Activated CD4-positive, alpha-beta T cell treated with anti-CD3 and anti-CD28 coated beads, Interleukin-2, amount 50 U/mL, for 1 hour (primary cell): Measurements from ENCODE around the gene IRS2.

Experiments used
- DNase-seq: peaks from one replicate; pipeline ENCODE4 v3.0.0-alpha.2; 2020

Gene IRS2

DNA sequence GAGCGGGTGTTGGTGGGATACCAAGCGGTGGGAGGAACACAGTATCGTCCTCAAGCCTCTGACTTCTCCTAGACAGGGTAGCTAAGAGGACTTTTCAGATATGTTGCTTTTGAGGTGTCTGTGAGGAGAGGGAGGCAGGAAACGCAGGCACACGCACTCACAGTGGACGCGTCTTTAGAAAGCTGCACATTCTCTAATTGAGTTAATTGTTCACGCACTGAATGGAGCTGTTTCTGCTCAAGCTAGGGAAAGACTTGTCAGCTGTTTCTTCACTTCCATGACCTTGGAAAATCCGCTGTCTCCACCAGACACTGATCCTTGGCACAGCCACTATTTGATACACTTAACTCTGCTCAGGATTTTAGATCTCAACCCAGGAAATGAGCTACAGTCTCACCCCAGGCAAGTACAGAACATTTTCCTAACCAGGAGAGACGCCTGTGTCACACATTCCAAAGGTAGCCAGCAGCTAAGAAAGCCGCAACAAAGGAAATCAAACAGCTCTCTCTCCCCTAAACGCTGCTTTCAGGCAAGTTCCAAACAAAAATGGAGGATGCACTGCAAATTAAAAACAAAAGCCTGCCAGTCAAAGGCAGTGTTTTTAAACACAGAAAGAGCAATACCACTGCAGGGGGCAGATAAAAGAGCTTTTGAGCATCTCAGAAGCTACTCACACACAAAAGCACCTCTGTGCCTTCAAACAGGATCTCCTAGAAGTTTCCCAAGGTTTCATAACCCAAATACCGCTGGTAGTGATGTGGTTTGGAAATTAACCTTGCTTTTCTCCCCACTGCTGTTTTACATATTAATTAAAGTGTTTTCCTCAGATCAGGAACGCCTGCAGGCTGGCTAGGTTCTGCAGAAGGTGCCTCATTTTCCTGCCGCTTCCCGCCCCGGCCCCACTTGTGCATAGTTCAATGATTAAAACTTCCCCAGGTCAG lies 57.3 kb downstream of the IRS2 start:
- no peak for DNase-seq

DNA sequence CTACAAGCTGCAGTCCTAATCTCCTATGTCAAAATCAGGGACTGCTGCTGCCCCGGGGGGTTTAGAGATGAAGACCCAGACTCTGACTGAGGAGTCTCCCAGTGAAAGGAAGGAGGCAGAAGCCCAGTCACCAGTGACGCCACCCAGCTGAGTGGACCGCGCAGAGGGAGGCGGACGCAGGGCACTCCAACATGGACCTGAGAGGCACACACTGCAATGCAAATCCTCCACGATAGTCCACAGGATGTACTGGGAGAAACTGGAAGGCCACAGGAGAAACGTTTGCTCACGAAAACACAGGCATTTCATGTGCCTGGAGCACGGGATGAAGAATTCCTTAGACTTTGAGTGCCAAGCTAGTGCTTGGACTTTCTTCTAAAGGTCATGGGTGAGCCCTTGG lies 58.3 kb downstream of the IRS2 start:
- DNase-seq, result no peak

DNA sequence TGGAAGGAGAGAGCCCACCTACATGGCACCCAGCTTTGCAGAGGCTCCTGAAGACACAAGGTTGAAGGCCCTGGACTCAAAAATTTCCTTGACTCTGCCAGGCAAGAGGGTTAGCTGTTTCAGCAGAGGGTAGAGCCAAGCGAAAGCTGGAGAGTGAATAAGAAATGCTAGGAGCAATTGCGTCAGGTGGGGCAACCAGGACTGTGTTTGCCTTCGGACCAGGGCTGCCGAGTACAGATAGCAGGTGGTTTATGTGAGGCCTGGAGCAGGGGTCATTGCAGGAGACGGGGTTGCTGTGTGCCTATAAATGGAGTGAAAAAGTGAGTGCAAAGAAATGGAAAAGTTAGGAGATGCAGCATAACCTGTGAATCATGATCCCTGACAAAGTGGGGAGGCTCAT lies 59.1 kb downstream of the IRS2 start:
- no peak for DNase-seq

DNA sequence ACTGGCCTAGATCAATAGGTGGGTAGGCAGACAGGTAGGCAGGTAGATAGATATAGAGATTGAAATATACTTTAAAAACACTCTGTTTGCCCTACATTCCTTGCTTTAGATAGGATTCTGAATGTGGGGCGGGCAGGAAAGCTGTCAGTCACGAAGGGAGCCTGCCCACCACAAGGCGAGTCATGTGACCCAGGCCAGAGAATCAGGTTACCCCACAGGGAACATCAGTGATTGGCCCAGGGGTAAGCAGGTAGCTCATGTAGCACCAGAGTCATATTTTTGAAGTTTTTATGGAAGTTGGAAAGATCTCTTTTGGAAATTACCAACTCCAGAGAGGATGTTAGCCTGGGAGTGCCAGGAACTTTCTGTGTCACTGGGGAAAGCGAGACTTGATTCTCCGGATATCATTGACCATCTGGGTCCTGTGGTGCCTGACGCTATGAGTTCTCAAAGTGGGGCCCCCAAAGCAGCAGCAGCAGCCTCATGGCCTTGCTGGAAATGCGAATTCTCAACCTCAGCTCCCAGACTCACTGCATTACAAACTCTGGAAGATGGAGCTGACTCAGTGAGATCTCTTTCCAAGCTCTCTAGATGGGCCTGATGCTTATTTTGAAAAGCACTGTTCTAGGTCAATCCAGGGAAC lies 60.3 kb downstream of the IRS2 start:
- no peak for DNase-seq

DNA sequence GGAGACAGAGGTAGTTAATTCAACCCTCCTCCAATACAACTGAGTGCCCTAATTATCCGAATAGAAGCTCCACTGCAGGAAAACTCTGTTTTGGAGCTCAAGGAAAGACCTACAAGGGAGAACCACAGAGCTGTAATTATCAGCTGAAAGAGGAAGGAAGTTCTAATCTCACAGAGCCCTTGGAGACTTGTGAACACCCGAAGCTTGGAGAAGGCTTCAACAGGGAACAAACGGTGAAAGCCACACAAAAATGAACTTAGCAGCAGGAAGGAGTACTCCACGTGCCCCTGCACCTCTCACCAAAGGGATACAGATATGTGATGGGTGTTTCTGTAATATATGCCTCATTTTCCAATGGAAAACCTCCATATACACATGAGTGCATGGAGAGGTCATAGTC lies 61.1 kb downstream of the IRS2 start:
- DNase-seq, result no peak

DNA sequence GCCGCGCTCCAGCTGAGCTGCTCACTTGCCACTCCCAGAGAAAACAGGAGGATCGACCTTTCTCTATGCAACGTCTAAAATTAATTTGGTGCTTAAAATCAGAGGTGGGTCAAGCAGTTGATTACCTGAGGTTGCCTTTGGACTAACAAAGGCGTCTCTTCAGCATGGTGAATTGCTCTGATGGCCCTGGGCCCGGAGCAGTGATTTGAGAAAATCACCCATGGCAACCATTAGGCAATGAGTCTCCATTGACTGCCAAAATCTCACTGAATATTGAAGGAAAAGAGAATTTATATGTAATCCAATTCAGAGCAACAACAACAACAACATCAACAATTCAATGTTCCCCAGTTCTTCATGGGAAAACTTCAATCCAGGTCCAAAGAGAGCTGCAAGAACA lies 61.8 kb downstream of the IRS2 start:
- DNase-seq, result no peak

DNA sequence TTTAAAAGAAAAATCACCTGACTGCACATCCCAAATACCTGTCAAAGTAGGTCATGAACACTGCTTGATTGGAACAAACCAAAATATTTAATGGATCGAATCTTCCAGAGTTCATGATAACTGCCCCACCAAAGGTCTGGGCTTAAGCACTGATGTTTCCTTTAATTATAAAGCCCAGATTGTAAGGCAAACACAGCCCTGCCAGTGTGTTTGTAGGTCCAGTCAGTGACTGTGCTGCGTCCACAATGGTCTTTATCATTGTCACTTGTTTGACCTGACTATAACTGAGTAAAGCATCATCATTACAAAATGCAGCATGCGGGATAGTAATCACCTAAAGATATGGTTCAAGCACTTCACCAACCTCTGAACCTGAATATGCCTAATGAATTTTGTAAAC lies 63.3 kb downstream of the IRS2 start:
- DNase-seq, result no peak

DNA sequence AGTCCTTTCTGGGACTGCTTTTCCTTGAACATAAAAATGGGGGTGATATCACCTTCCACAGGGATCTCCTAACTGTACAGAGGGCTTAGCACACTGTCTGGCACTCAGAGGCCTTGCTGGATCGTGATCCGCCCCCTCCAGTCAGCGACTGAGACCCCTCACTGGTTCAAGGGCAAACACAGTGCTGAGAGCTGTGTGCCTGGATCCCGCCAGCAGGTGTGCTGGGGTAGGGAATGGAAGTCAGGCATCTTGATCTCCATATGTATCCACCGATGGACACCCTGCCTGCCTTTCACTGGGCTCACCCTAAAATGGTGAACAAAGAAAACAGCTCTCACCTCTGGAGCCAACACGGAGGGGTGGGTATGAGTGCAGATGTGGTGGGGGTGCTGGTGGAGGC lies 64.3 kb downstream of the IRS2 start:
- DNase-seq, result no peak

DNA sequence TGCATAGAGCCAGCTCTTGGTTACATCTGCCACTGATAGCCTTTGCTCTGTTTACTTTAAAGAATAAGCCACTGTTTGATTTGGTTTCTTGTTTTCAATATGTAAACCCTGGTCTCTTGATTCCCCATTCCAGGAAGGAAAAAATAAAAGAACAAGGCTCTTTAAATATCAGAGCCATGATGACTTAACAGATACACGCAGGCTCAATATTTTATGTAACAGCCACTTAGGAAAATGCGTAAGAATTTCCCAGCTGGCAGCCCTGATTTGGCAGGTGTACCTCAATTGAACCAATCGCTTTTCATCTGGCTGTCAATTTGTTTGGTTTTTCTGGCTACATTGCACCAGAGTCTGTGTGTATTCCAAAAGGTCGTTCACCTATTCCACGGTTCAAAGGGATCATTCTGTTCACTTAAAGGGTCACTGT lies 65.6 kb downstream of the IRS2 start:
- DNase-seq, result no peak

DNA sequence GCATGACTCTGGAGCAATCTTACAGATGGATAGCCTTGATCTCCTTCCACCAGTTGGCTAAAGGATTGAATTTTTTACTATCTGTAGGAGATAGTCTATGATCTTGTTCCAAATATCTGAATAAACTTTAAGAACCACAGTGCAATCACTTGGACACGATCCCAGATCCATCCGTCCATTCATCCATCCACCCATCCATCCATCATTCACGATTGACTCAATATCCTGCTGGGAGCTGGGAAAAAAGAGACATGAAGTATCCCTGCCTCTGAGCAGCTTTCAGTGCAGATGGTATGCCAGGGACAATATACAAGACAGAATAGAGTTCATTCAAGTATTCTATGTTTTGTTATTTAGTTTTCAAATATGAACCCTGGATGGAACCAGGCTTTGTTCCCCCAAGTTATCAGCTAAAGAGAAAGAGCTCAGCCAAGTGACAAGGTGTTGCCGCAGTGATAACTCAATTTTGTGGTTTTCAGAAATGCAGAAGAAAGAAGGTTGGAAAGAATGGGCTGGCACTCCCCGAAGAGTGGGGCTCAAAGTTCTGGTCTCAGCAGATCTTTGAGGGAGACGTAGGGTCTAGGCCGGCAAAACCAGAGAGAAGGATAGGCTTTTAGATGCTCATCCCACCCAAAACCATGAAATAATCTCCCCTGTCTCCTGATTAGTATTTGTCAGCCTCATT lies 66.3 kb downstream of the IRS2 start:
- no peak for DNase-seq

DNA sequence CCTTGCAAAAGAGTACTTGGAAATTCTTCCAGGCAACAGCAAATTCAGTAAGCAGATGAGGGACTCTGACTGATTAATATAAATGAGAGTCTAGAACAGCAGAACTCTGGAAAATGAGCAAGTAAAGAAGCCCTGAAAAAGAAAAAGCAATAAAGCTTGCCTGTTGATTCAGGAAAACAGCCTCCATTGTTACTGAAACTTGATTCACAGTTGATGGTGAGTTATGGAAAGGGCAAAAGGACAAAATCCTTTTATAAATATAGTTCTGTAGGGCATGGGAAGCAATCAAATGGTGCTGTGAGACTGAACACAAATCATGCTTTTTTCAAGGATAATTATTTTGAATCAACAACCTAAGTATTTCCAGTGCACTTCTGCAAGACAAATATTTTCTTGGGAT lies 67.7 kb downstream of the IRS2 start:
- no peak for DNase-seq

DNA sequence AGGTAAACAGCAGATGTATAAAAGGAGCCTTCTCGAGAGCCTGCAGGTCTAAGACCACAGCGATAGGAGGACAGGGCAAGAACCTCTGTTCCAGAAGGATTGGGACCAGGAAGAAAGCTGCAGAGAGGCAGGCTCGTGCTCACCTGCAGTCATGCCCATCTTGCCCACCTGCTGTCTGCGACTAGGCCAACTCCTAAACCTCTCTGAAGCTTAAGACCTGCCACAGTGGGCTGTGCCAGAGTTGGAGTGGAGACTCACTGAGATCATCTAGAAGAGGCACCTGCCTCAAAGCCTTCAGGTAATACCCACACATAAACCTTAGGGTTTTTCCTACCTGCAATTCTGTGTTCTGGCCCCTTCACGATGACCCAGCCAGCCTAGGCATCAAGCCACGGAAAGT lies 68.7 kb downstream of the IRS2 start:
- DNase-seq, result no peak

DNA sequence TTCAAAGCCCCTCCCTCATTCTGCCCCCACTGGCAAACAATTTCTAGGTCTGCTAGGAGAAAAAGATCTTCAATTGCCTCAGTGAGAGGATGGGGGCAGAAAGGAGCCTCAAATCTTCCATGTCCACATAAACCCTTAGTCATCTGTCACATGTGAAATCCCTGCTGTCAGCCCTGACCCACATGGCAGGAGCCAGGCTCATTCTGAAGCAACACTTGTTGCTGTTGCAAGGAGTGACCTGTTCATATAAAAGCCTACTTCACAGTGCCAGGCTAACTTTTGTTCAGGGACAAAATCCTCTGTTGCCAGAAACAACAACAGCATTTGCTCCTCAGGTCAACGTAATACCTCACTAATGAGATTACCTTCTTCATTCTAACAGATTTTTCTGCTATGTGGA lies 70.5 kb downstream of the IRS2 start:
- DNase-seq, result no peak

DNA sequence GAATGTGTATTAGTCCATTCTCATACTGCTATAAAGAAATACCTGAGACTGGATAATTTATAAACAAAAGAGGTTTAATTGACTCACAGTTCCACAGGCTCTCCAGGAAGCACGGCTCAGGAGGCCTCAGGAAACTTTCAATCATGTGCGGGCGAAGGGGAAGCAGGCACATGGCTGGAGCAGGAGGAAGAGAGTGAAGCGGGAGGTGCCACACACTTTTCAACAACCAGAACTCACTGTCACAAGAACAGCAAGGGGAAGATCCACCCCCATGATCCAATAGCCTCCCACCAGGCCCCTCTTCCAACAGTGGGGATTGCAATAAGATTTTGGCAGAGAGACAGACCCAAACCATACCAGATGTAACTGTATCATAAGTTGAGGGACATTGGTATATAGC lies 72.7 kb downstream of the IRS2 start:
- no peak for DNase-seq

DNA sequence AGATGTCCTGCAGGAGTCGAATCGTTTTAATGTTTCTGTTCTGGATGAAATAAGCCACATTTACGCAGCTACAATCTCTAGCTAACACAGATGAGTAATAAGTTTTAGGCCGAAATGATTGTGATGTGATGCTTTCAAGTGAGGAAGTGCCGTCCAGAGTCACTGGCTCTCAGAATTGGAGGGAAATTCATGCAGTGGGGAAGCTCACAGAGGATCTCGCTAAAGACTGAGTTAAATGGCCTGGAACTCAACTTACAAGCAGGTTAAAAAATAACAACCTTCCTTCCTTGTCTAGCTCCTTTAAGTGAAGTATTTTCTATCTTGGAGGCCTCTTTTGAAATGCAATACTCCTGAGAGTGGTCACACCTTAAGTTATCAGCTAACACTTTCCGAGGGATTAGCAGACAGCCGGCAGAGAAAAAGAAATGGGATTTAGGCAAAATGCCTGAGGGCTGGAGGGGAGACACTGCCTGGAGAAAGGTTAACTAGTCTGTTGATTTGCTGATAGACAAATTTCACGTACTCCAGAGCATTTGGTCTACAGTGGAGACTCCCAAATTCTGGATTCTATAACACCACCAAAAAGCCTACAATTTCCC lies 74.2 kb downstream of the IRS2 start:
- DNase-seq, result no peak

DNA sequence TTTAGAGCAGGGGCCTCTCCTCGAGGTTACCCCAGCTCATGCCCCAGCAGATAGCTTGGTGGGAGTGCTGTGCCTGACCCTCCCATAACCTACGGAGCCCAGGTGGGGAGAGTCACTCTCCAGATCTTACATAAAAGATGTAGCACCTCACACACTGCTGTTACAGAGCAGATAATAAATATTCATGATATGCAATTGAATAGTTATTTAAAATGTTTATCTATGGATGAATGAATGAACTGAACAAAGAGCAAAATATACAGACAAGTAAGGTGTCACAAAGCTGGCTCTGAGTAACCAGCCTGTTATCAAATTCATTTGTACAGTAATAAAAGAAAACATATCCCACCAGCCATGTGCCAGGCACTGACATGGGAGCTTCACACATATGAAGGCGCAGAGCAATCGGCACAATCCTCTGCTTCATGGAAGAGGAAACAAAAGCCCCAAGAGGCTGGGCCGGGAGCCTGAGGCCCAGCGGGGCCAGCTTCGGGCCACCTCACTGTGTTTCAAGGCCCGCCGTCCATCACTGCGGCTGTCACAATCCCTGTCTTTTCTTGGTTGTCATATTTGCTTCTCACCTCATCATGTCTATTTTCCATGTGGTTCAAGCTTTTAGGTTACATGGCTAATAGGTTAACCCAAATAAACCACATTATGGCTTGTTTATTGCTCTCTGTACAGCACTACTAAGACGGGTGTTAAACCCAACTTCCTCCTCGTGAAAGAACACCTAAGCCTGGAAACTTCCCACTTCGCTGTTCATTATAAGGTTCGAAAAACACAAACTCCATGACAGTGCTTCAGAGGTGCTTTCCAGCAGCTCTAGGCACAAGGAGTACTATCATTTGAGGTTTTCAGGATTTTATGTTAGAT lies 78.4 kb downstream of the IRS2 start:
- DNase-seq, result no peak

DNA sequence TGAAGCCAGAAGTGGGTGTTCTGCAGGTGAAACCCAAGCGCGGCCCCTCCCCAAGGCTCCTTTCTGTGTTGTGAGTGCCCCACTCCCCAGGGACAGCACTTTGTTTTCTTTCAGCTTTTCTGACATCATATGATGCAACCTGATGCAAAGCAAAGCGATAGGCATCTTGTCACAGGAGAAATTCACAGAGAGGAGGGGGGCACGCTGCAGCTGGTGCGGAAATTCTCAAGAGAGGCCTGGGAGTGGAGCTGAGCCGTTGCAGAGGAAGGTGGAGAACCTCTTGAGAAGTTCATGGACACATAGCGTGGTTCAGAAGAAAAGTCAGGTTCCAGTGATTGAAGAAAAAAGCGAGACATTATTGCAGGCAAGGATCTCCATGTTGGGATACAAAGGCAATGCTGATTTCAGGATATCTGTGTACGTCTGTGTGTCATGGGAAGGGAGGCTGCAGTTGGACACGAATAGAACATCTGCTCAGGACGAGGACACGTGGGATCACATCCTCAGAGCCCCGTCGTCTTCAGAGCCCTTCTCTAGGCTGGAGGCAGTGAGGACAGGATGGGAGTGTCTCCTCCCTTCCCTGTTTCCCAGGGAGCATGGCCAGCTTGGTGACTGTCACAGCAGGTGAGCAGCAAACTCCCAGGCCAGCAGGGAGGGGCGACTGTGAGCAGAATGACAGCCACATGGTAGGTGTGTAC lies 79.2 kb downstream of the IRS2 start:
- no peak for DNase-seq

DNA sequence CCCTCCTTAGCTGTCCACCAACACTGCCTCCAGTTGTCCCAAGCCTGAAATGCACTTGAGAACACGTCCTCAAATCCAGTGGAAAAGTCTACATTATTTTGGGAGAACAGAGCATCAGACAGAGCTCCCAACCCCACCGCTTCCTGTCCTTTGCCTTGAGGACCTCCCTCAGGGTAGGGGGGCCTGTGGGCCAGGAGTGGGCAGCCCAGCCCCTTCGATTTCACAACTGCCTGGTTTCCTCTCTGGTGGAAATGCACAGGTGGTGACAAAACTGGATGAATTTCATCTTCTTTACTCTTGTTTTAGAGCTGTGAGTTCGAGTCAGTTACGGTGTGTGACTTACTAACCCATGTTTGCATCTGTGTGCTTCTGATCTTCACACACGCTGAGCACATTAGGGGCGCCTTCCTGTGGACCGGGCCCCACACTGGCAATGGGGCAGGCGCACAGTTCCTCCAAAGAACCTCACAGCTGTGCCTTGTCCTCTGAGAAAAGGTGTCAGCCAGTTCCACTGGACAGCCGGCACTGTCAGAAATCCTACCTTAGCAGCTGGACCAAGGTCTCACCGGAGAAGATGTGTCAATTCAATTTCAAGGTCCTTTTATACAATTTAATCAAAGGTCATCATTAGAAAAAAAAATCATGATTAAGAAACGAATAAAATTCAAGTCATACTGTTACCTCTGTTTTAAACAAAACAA lies 80.2 kb downstream of the IRS2 start:
- no peak for DNase-seq

DNA sequence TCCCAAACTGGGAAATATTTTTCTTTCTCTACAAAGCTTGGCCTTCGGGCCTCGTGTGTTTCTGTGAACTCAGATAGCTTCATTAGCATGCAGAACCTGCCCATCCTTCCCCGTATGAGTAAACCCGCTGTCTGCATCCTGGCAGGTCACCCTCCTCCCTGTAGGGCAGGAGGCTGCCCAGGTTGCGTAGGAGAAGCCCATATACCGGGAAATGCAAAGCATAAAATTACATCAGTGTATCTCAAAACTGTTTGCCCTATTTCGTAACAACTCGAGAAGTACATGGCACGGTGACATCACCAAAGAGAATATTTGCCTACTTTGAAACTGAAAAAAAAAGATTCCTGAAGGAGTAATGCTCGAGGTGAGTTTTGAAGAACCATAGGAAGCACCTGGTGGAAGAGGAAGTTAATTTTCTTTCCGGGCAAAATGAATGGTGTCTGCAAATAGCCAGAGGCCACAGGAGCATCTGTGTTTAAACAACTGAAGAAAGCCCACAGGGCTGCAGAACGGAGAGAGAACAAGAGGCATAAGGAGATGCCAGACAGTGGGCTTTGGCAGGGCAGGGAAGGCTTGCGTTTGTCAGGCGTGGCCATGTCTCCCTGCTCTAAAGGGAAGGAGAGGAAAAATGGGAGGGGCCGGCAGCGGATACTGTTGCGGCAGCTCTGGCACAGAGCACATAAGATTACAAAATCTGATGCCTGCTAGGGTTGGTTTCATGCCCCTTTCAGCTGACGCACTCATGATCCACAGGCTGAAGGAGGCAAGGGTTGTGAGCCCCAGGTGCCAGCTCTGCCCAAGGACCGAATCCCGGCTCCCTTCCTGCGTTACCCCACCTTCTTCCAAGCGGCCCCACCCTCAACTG lies 81.4 kb downstream of the IRS2 start:
- DNase-seq, result no peak

DNA sequence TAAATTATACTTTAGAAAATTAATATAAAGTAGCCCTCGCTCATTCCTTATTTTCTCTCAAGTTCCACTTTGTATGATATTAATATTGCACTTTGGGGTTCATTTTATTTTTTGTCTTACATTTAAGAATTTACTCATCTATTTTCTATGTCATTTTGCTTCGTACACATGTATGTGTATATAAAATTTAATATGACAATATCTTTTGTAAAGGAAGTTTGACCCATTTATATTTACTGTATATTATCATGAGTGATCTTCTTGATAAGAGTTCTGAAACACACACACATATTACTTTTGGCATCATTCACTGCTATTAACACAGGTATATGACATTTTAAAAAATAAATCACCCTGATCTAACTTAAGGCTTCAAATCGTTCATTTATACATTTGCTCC lies 83.1 kb downstream of the IRS2 start:
- no peak for DNase-seq
